GM18508 (cell line): ENCODE measurements around the gene PEMT.

Source experiments
- ATAC-seq: cut with Tn5 transposase; IDR thresholded peaks from one replicate; pipeline ENCODE4 v1.9.1; 2021; ENCODE audit warnings: moderate number of reproducible peaks; ENCODE audit not compliant: insufficient read depth, unreplicated experiment

The PEMT gene

DNA sequence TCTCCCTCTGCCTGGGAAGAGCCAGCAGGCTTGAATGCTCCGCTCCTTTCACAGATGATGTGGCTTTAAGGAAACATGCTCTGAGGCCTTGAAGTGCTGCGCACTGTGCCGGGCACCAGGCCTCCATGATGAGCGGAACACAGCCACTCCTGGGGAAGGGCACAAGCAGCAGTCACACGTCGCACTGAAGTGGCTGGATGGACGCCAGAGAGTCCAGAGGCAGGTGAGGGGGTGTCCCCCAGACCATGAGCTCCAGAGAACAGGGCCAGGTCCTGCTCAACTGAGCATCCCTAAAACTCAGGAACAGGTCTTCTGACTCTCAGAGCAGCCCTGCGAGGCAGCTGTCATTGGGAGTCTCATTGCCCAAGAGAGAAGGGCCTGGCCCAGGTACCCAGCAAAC, 35.6 kb downstream of the PEMT start:
- no peak for ATAC-seq

DNA sequence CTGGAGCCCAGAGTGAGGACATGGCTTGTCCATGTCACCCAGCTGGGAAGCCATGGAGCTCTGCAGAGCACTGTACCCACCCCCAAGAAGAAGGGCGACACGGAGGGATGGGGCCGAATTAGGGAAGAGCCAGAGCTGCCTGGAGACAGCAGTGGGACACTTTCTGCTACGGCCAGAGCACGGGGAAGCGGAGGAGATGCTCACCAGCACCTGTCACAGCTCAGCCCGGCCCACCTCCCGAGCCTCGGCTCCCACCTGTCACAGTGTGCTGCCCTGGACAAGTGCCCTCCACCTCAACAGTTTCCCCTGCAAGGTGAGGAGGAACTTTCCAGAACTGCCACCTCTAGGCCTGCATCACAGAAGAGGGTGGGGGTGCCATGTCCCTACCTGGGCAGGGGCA, 36.4 kb downstream of the PEMT start:
- ATAC-seq: no peak

DNA sequence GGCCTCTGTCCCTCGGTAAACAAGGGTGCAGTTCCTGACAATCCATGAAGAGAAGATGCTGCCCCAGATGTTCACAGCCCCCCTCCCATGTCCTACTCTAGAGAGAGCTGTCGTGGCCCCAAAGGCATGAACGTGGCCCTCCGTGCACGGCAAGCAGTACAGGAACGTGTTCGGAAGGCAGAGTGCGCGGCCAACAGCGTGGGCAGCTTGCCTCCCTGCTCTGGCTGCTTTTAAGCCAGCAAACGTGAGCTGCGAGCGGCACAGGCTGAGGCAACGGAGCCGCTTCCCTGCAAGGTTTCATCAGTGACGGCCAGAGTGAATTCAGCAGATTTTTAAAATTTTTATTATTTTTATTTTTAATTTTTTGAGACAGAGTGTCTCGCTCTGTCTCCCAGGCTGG, 37.2 kb downstream of the PEMT start:
- ATAC-seq: no peak

DNA sequence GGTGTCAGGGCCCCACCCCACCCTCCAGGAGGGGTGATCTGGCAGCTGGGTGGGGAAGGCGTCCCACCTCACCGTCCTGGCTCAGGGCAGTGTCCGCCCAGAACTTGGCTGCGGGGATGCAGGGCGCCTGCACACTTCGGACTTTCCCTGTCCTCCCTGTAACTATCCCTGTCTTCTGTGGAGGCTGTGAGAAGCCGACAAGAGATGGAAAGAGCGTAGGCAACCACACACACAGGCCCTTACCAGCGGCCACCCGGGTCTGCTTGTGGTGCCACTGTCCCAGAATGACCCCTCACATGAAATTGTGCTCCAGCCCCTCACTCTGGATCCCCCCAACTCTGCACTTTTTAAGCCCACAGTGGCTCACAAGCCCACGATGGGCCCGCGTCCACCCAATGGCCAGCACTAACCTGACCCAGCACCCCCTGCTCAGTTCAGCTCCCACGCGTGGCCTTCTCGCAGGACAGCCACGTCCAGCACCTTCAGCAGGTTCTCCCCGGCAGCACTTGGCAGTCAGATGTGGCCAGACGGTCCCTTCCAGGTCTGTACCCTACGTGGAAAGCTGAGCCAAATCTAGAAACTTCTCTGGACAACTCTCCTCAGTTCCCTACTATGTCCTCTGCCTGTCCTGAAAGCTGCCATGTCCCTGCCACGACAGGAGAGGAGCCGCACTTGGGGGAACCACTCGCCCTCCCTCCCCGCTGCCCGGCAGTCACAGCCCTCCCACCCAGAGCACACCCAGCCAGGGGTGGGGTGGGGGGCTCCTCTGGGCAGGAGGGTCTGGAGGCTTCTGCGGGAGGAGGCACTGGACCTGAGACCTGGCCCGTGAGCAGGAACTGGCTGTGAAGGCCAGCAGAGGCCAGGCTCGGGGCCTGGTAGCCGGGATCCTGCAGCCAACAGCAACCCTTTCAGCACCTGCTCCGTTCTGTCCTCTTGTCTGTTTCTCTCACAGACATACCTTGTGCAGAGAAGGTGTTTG, 38.0 kb downstream of the PEMT start:
- no peak for ATAC-seq

DNA sequence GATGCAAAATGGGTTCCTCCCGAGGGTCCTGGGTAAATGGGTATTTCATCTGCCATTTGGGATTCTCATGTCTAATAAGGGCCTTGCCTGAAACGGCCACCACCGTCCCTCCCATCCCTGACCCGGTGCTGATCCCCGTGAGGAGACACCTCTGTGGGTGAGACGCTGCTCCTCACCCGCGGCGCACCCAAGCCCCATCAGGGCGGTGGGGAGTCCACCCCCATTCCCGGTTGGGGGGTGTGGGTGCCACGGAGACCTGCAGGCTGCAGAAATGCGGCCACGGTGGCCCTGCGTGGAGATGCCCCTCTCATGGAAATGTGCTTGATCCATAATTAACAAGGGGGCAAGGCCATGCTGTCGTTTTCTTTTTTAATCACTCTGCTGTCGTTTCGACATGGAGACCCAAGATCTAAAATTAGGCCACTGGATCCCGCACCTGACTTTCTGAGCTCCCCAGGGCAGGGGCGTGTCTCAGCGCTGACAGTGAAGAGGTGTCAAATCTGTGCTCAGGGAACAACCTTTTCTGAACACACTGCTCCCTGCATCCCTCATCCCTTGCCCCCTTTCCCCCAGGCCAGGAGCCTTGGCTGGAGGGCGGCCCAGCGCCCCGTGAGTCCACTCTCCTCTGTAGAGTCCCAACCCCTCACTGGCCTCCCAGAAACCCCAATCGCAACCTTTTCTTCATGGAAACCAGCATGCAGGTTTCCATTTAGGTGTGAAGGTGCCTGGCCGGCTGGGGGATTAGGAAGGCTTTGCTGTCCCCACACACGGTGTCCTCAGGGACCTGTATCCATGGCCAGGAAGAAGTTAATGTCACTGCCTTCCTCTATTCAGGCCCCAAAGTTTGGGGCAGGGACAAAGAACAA, 38.9 kb downstream of the PEMT start:
- no peak for ATAC-seq

DNA sequence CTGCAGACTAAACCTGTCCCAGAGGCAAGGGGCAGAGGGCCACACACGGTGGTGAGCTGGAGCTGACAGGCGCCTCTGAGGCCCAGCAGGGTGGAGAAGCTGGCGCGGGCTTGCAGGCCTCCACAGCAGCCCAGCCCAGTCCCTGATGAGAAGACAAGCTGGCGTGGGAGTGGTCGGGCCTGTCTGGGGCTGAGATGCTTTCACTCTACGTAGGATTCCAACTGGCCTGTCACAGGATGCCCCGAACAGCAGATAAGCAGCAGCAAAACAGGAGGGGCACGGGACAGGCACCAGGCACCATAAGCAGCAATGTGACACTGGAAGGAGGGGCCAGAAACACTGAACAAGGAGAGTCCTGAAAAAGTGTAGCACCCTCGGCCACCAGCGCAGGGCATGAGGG, 40.1 kb downstream of the PEMT start:
- no peak for ATAC-seq

DNA sequence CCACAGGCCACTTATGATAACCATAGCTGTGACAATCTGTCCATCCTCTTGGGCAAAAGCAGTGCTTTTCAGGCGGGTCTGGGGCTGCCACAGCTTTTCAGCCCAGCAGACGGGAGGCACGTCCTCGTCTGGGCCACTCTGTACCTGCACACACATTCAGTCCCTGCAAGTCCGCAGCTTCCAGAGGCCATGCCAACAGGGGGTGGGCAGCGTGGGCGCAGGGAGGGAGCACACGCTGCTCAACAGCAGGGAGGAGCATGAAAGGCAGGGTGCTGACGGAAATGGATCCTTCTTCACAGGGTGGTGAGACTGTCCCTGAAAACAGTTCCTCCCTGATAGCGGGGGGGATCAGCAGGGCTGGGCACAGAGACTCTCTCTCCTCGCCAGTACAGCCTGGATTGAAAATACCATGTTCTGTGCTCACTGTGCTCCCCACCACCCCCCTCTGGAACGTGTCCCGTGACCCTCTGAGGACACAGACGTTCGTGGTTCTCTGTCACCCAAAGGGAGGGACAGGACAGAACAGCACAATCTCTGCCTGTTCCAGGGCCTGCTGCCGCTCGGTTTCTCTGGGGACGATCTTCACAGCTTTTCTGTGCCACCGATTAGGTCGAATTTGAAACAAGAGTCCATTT, 41.7 kb downstream of the PEMT start:
- ATAC-seq: no peak

DNA sequence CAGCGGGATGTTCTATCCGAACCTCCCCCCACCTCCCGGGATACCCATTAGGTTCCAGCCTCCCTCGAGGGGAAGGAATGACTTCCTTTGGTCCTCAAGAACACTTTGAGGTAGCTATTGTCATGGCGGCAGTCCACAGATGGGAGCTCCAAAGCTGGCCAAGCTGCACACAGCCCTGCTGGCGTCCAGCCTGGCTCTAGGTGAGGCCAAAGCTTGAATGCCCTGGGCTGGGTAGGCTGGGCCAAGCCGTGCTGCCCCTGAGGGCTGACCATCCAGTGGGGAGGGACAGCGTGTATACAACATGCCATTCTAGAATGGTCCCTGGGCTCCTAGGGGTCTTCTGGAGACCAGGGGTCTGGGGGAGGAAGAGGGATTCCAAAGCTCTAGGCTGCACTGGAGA, 43.5 kb downstream of the PEMT start:
- no peak for ATAC-seq

DNA sequence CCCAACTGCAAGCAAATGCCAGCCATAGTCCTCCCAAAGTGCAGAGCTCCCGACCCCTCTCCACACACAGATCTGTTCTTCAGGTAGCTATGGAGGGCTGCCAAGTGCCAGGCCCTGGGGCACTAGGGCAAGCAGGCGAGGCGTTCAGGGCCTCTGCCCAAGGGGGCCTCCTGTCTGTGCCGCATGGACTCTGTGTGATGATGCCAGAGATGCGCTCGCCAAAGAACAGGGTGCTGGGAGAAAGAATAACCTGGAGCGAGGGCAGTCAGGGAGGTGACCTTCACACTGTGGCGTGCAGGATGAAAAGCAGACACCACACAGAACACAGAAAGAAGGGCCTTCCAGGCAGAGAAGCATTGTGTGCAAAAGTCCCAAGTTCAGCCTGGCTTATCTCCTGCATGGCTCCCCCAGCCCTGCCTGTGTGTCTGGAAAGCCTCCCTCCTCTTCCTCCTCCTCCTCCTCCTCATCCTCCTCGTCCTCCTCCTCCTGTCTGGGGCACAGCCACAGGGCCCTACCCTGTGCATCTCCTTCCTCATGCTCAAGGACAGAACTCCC, 44.2 kb downstream of the PEMT start:
- ATAC-seq: no peak

DNA sequence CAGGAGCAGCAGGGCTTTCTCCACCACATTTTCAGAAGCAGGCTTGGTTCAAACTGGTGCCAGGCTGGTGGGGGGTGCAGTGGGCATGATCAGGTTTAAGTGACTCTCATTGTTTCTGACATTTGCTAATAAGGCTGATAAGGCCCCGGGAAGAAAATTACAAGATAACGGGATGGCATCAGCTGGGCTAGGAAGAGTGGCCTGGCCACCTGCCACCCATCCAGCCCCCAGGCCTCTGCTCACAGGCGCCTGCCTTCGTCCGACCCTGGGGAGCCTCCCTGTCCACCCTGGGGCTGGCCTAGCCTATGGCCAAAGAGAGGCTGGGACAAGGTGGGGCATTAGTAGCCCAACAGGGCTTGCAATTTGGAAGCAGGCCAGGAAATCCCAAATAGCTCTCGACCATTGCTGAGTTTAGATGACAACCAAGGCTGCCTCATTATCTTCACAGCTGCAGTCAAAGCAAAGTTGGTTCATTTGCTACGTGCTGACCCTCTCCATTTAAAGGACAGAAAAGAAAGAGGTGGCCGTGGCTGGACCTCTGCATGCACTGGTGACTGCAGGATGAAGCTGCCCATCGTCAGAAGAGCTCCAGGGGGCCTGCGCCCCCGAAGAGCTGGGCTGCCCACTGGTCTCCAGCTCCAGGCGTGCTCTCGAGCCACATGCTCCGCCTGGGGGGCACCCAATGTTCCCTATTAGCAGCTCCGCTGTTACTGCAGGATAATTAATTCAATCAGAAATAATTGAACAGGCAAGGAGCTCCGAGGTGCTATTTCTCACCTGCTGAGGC, 44.9 kb downstream of the PEMT start:
- ATAC-seq: no peak

DNA sequence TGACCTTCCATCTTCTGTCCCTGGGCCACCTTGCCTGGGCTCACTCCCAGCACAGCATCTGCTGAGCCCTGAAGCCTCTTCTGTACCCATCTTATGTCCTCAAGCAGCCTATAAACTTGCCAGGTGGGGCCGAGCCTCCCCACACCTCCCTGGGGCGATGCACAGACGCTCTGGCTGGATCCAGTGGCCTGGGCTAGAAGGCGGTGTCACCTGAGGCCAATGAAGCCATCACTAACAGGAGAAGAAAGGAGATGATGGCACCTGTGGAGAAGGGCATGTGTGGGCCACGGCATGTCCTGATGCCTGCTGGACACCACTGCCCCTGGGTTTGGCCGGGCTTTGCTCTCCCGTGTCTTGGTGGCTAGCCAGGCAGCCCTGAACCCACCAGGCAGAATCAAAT, 45.5 kb downstream of the PEMT start:
- ATAC-seq: no peak

DNA sequence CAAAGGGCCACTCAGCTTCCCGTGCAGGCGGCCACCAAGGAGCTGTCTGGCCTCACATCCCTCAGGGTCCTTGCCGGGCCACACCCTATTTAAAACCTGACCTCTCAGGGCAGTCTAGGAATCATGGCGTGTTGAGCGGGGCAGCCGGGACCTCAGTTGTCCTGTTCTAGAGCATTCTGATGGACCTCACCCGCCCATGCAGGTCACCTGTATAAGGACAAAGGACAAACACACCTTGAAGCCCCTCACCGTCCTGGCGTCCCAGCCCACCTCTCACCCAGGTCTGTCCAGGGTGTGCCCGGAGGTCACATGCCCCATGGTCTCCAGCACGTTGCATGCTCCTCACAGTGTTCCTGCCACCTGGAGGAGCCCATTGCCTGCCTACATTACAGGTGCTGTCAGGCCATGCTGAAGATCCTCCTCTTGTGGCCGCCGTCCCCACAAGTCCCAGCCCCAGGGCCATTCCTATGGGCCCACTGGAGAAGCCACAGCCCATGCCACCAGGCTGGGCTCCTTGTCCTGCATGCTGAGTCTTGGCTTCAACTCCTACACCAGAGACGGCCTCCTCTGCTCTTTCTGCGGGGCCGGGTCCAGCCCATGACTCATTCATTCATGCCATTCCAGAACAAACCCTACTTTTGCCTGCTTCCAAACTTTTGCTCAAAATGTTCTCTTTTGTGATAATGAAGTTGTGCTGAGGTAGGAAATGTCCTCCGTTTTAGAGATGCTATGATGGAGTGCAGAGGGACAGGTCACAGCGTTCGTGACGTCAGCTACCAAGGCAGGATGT, 46.3 kb downstream of the PEMT start:
- ATAC-seq: no peak

DNA sequence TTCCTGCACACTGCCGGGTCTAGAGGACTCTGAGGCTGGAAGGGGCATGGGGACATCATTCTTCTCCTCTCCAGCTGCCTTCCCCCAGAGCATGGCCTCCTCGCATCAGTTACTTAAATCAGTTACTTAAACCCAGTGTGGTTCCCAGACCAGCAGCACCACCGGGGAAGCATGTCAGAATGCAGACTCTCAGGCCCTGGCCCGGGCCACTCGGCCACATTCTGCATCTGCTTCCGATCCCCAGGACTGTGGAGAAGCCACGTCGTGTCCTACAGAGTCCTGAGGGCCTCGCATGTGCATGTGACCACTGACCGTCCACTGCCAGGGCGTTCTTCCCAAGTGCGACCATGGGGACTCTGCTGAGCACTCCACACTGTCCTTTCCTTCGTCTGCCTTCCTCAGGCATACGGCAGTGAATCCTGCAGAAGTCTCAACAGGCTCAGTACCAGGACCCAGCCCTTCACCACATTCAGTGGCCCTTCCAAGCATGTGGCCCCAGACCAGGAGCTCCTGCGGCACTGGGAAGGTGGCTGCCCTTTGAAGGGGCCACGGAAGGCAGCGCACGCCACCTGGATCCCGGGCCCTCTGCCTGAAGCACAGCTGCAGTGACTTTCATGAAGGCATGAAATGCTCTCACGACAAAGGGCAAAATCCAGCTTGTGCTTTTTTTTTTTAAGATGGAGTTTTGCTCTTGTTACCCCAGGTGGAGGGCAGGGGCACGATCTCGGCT, 48.4 kb downstream of the PEMT start:
- ATAC-seq: no peak

DNA sequence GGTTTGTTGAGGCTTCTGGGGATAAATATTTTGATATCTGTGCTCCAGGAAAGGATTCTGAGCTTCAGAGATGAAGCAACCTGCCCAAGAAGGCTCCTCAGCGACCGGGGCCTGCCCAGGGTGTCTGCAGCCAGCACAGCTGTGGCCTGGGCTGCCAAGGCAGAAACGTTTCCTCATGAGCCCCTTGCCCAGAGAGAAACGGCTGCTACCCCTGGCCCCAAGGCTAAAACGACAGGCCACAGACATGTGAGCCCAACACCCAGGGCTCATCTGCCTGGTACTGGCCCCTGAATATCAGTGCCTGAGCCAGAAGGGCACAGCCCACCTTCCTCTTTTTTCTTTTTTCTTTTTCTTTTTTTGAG, 49.9 kb downstream of the PEMT start:
- ATAC-seq: no peak

DNA sequence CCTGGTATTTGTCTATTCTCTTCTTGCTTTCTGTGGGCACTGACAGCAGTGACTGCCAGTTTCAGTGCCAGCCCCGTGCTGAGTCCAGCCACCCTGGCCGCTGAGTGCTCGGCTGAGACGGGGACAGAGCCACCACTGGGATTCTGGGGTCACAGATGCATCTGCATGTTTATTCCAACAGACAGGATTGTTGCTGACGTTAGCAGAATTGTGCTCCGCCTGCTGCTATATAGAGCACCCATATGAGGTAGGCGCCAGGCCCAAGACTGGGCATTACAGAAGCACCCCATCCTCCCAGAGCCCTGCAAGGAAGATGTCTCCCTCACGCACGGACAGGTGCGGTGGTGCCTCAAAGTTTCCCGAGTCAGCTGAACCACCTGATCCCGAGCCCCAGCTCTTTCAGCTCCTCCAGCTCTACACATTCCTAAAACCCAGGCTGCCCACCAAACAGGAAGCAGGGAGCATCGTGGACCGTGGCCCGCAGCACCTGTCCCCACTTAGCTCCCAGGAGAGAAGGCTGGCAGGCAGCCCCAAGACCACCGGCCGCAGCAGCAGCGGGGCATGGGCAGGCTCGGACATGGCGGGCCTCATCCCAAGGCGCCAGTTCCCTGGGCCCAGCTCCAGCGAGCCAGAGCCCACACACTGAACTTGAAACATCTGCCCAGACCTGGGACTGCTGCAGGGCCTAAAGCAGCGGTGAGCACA, 50.4 kb downstream of the PEMT start:
- no peak for ATAC-seq

DNA sequence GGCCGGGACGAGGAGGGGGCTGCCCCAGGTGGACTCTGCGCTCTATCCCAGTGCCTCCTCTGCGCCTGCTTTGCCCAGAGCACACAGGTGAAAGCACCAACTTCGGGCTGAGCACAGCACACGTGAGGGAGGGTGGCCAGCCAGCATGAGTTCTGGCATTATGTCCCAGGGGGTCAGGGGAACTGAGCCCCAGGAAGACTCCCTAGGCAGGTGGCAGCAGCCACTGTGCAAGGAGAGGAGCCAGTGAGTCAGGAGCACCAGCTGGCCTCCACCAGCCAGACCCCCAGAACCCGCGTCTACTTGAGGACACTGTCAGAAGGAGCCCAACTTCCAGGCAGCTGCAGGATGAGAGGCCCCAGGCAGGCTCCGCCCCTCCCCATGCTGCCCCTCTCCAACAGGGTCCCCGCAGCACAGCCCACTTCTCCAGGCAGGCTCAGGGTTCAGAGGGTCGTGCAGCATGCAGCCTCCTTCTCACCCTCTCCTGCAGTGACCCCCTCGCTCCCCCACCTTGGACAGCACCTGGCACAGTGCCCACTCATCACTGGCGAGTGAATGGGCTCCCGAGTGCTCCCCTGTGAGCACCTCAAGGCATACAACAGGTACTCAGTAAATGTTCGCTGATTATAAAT, 51.1 kb downstream of the PEMT start:
- no peak for ATAC-seq

DNA sequence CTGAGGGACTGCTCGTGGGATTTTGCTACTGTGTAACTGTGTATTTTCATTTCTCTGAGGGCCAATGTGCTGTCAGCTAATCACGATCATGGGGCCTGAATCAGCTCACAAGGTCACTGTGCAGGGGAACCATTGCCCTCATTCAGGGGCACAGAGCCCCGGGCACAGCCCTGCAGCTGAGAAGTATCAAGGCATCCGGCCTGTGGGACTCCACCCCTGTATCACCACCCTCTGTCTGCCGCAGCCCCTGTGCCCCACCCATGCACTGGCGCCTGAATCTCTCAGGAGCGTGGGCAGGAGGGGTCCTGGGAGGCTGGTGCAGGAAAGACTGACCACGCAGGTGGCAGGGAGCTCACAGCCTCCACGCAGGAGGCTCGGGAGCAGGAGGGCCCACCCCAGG, 51.9 kb downstream of the PEMT start:
- ATAC-seq: no peak
